Panc1 (cell line): ENCODE results near the gene YWHAQ. TPM values are rescaled to one million over a fixed set of nuclear protein-coding genes. Genes with fewer than 3 reads are reported as not detected.

Experiments used
- ATAC-seq: fragments of 200-7000 bp; cut with Tn5 transposase; 2 replicates; pipeline ENCODE4 v1.9.1; 2020; ENCODE audit warnings: mild to moderate bottlenecking, moderate library complexity
- BruUV-seq: library from RNA; stranded (reverse); fragments of 400-500 nt; replicated peaks from 2 replicates; lab custom pipeline; 2021; lab: Mats Ljungman, UMichigan
- CTCF ChIA-PET: fragments of 300-600 bp; sonication (Branson Sonifier 250); formaldehyde crosslinking; loops from one replicate; lab custom pipeline; 2022; ENCODE audit warnings: antibody characterized with exemption; lab: Charles Lee
- POLR2A ChIA-PET: fragments of 300-600 bp; sonication (Branson Sonifier 250); formaldehyde crosslinking; loops from one replicate; lab custom pipeline; 2022; ENCODE audit warnings: antibody characterized with exemption; lab: Charles Lee
- DNase-seq: peaks from one replicate; pipeline ENCODE4 v3.0.0-alpha.2; 2010; ENCODE audit warnings: low read depth, low spot score
- H3K27ac ChIP-seq: 2 replicates; pipeline ENCODE4 v1.5.1; 2011; ENCODE audit warnings: mild to moderate bottlenecking, low read length, inconsistent platforms
- H3K27me3 ChIP-seq: fragments of 200-500 bp; sonication (Bioruptor generic); 2 replicates; pipeline ENCODE4 v1.6.0; 2014; ENCODE audit warnings: low read length, inconsistent platforms; ENCODE audit not compliant: control insufficient read depth, insufficient read depth
- H3K36me3 ChIP-seq: fragments of 200-500 bp; sonication (Bioruptor generic); 2 replicates; pipeline ENCODE4 v1.5.1; 2014; ENCODE audit warnings: inconsistent platforms, mild to moderate bottlenecking, low read length, moderate library complexity; ENCODE audit not compliant: control insufficient read depth, insufficient read depth
- H3K4me1 ChIP-seq: 2 replicates; pipeline ENCODE4 v1.5.1; 2011; ENCODE audit warnings: inconsistent platforms, mild to moderate bottlenecking, low read length, moderate library complexity; ENCODE audit not compliant: control insufficient read depth, insufficient read depth
- H3K4me3 ChIP-seq, 2 experiments: 2 replicates each; pipeline ENCODE4 v1.5.1; 2011 to 2012; ENCODE audit warnings: low read depth in 2 of 2, low read length in 2 of 2, mild to moderate bottlenecking in 2 of 2, inconsistent platforms in 1 of 2, moderate library complexity in 1 of 2
- H3K9me3 ChIP-seq: fragments of 200-500 bp; sonication (Bioruptor generic); 2 replicates; pipeline ENCODE4 v1.5.1; 2014; ENCODE audit warnings: low read depth, mild to moderate bottlenecking, inconsistent platforms, low read length, moderate library complexity; ENCODE audit not compliant: control insufficient read depth, insufficient read depth
- POLR2AphosphoS5 ChIP-seq: IDR thresholded peaks from 2 replicates; pipeline ENCODE4 v1.6.1; 2012; ENCODE audit warnings: mild to moderate bottlenecking, low read depth, low read length, moderate library complexity
- SIN3A ChIP-seq: IDR thresholded peaks from 2 replicates; pipeline ENCODE4 v1.6.1; 2012; ENCODE audit warnings: low read depth, mild to moderate bottlenecking, low read length, moderate library complexity, borderline replicate concordance; ENCODE audit not compliant: insufficient read depth
- in situ Hi-C: cut with HindIII; loops from 2 replicates; pipeline ENCODE4 v1.10.0; 2016; ENCODE audit warnings: low sequenced_read_pairs, low pct_unique_long_range_greater_than_20kb
- intact Hi-C: fragments of 100-400 bp; cut with micrococcal nuclease; formaldehyde crosslinking; loops from one replicate; pipeline ENCODE4 v1.10.0; 2022; ENCODE audit not compliant: unreplicated experiment
- total RNA-seq: library from RNA; stranded (reverse); gene quantifications from one replicate; pipeline ENCODE4 v1.2.1, GENCODE V29; 2021; ENCODE audit not compliant: unreplicated experiment
- TF ChIP-seq, protein P1 (sequence below): fragments of 450-650 bp; IDR thresholded peaks from 2 replicates; pipeline ENCODE4 v1.5.1; 2017; ENCODE audit warnings: mild to moderate bottlenecking

The YWHAQ gene
- total RNA-seq, 1 experiment from 2014 or later, result 683 TPM

GRCh38 chr2:9578467-9579235 is 52.1 kb downstream of the YWHAQ start:
- intact Hi-C loops, result no loop called here

GRCh38 chr2:9574331-9574730 is 56.5 kb downstream of the YWHAQ start:
- no peak overlapping the region for H3K4me3 ChIP-seq
- ChIA-PET POLR2A (no interaction called here), CTCF (no interaction called here)
- peaks cover 2% of the 10 kb centered on the region; the same call in 1 of the 2 replicates for H3K4me1 ChIP-seq
- no peaks in the 10 kb centered on the region for H3K9me3 ChIP-seq
- ATAC-seq (no peak), DNase-seq (no peak)
- TF ChIP-seq SIN3A, result no peak
- intact Hi-C loops, result no loop called here
- in situ Hi-C loops, result no loop called here
- BruUV-seq, result no TSS peak
- H3K27ac ChIP-seq, result no peak overlapping the region
- H3K27me3 ChIP-seq, result no peaks in the 10 kb centered on the region
- H3K36me3 ChIP-seq, result no peaks in the 10 kb centered on the region

More at GRCh38 chr2:9578467-9579235, 52.1 kb downstream of the YWHAQ start:
- H3K27me3 ChIP-seq, result no peaks in the 10 kb centered on the region
- CTCF ChIA-PET, result no interaction called here
- H3K36me3 ChIP-seq, result peaks cover 15% of the 10 kb centered on the region
- DNase-seq (no peak), ATAC-seq (peak; percentile 32)
- in situ Hi-C loops, result no loop called here
- POLR2A ChIA-PET, result interaction anchor here (0.6 to 1.0 kb wide), 3 partner anchors 8 to 462 kb away, joined by 3 to 4 read pairs (median 4); no protein-coding TSS in a partner anchor
- H3K4me1 ChIP-seq, result peaks cover 4% of the 10 kb centered on the region; the same call in 1 of the 2 replicates
- peak overlapping the region; percentile 30; the same call in 1 of the 2 replicates for H3K27ac ChIP-seq
- peak; percentile 58; the same call in 1 of the 2 replicates for TF ChIP-seq POLR2AphosphoS5
- TF ChIP-seq, protein P1, sequence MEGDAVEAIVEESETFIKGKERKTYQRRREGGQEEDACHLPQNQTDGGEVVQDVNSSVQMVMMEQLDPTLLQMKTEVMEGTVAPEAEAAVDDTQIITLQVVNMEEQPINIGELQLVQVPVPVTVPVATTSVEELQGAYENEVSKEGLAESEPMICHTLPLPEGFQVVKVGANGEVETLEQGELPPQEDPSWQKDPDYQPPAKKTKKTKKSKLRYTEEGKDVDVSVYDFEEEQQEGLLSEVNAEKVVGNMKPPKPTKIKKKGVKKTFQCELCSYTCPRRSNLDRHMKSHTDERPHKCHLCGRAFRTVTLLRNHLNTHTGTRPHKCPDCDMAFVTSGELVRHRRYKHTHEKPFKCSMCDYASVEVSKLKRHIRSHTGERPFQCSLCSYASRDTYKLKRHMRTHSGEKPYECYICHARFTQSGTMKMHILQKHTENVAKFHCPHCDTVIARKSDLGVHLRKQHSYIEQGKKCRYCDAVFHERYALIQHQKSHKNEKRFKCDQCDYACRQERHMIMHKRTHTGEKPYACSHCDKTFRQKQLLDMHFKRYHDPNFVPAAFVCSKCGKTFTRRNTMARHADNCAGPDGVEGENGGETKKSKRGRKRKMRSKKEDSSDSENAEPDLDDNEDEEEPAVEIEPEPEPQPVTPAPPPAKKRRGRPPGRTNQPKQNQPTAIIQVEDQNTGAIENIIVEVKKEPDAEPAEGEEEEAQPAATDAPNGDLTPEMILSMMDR, result no peak
- BruUV-seq, result TSS peak; percentile 14
- no peak overlapping the region for H3K4me3 ChIP-seq
- H3K9me3 ChIP-seq, result no peaks in the 10 kb centered on the region

DNA sequence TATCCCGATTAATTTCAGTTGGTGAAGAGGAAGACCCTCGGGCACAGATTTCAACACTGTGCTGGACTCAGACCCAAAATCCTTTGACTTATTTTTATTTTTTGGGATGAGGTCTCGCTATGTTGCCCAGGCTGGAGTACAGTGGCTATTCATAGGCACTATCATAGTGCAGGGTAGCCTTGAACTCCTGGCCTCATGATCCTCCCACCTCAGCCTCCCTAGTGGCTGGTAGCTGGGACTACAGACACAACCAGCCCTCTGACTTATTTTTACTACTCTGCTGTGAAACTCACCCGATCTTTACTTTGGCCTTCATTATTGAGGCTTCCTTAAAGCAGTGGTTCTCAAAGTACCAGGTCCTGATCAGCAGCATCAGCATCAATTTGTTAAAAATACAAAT is 57.0 kb downstream of the YWHAQ start:
- no peak overlapping the region for H3K4me3 ChIP-seq
- ChIA-PET POLR2A (no interaction called here), CTCF (no interaction called here)
- H3K9me3 ChIP-seq, result no peaks in the 10 kb centered on the region
- peak; percentile 37; the same call in 1 of the 2 replicates for ATAC-seq
- H3K27me3 ChIP-seq, result no peaks in the 10 kb centered on the region
- in situ Hi-C loops (no loop called here), intact Hi-C loops (no loop called here)
- TF ChIP-seq, protein P1, result no peak
- peak; percentile 49 for TF ChIP-seq POLR2AphosphoS5
- H3K4me1 ChIP-seq, result peaks cover 2% of the 10 kb centered on the region; the same call in 1 of the 2 replicates
- H3K36me3 ChIP-seq, result no peaks in the 10 kb centered on the region
- BruUV-seq, result no TSS peak
- no peak overlapping the region for H3K27ac ChIP-seq
- DNase-seq, result no peak
